D721Med (cell line): Measurements from ENCODE around the gene TXNDC12.
"Not testable (repeated sequence)": the region's sequence is repeated elsewhere in the genome, so short reads cannot be mapped to it uniquely, and the experiment has no call there.

Experiments used
- DNase-seq: peaks from one replicate; pipeline ENCODE4 v3.0.0; 2011; ENCODE audit warnings: low spot score; ENCODE audit not compliant: insufficient read length
- FAIRE-seq: peaks from 2 replicates; lab custom pipeline; 2011; peaks lifted over from hg19 to GRCh38; lab: Jason Lieb, UNC
- CTCF ChIP-seq: IDR thresholded peaks from 2 replicates; pipeline ENCODE4 v1.5.1; 2012; ENCODE audit warnings: mild to moderate bottlenecking, control low read depth; ENCODE audit not compliant: insufficient read depth; ENCODE audit errors: missing control alignments

TXNDC12 gene

GRCh38 chr1:52057255-52057654 is 2.3 kb upstream of the TXNDC12 start:
- no peak for DNase-seq
- no peak for TF ChIP-seq CTCF
- FAIRE-seq = no peak

- TF ChIP-seq CTCF = no peak
- FAIRE-seq = no peak
- DNase-seq = no peak
These were observed 1.9 kb upstream of the TXNDC12 start for GRCh38 chr1:52056937-52057231.

- FAIRE-seq (no peak), DNase-seq (no peak)
- no peak for TF ChIP-seq CTCF
These were observed 1.4 kb upstream of the TXNDC12 start, which contains the start of gene BTF3L4 for GRCh38 chr1:52056163-52056936. Gene BTF3L4, plus strand, starts transcription at chr1:52056295. Its CDS starts 3,553 bp downstream, at chr1:52059848.

- DNase-seq = no peak
- no peak for TF ChIP-seq CTCF
- no peak for FAIRE-seq
These were observed 823 bp upstream of the TXNDC12 start for GRCh38 chr1:52055866-52056162.

GRCh38 chr1:52054496-52055065 is 410 bp downstream of the TXNDC12 start:
- TF ChIP-seq CTCF = no peak

GRCh38 chr1:52053862-52054261 is 1.1 kb downstream of the TXNDC12 start:
- FAIRE-seq (no peak), DNase-seq (no peak)
- TF ChIP-seq CTCF = no peak

More at GRCh38 chr1:52054496-52055065, 410 bp downstream of the TXNDC12 start:
- no peak for FAIRE-seq
- DNase-seq = no peak

GRCh38 chr1:52049337-52049736 is 5.7 kb downstream of the TXNDC12 start:
- FAIRE-seq, DNase-seq: not testable (repeated sequence)

- not testable (repeated sequence) for FAIRE-seq, DNase-seq
These were observed 9.3 kb downstream of the TXNDC12 start for GRCh38 chr1:52045666-52046195.
